ENCODE data around the gene SAMD3. TPM values are rescaled to one million over a fixed set of nuclear protein-coding genes. Genes with fewer than 3 reads are reported as not detected.
"Not testable (repeated sequence)": the region's sequence is repeated elsewhere in the genome, so short reads cannot be mapped to it uniquely, and the experiment has no call there.

Gene SAMD3
- total and polyA plus RNA-seq, 2 experiments from 2014 or later: 3.8 to 4.9 TPM

- no peak for TF ChIP-seq ZNF331 (CRISPR knock-in tag; IDR thresholded peaks at IDR 0.05; ENCODE audit: low read depth)
Measured at GRCh38 chr6:130176378-130176777, 46.4 kb downstream of the SAMD3 start (continued).

GRCh38 chr6:130173377-130174004 is 49.3 kb downstream of the SAMD3 start:
- ATAC-seq; H3K4me1 ChIP-seq (ENCODE audit: insufficient read depth); H3K27ac Mint-ChIP-seq; H3K9me2 ChIP-seq (ENCODE audit: insufficient read depth); H4K20me1 ChIP-seq (replicated peaks; ENCODE audit: insufficient read depth); H3K4me3 Mint-ChIP-seq; H3K79me2 ChIP-seq (replicated peaks; ENCODE audit: insufficient read depth); H3F3A ChIP-seq (replicated peaks; ENCODE audit: low read depth); DNase-seq (ENCODE audit: low spot score); H3K4me3 ChIP-seq; H2AFZ ChIP-seq; H3K4me1 Mint-ChIP-seq; H3K36me3 ChIP-seq (ENCODE audit: insufficient read depth); H3K27ac ChIP-seq (ENCODE audit: low read depth); H3K27me3 ChIP-seq (ENCODE audit: insufficient read depth); H3K27me3 Mint-ChIP-seq (ENCODE audit: insufficient read depth, low read depth, poor library complexity); H3K4me2 ChIP-seq: not testable (repeated sequence)
- Mint-ChIP-seq H3K9me3 (peaks cover 19% of the 10 kb centered on the region; the same call in 2 of the 3 replicates), H3K36me3 (ENCODE audit: low read depth) (peaks cover 21% of the 10 kb centered on the region)

GRCh38 chr6:130170160-130170559 is 52.6 kb downstream of the SAMD3 start:
- not testable (repeated sequence) for H2AFZ ChIP-seq; H3K4me1 Mint-ChIP-seq; H3K36me3 ChIP-seq (ENCODE audit: insufficient read depth); H3K27ac ChIP-seq (ENCODE audit: low read depth); H3K79me2 ChIP-seq (replicated peaks; ENCODE audit: insufficient read depth); H4K20me1 ChIP-seq (replicated peaks; ENCODE audit: insufficient read depth); H3K27me3 ChIP-seq (ENCODE audit: insufficient read depth); H3K27ac Mint-ChIP-seq; H3F3A ChIP-seq (replicated peaks; ENCODE audit: low read depth); ATAC-seq; H3K4me3 ChIP-seq; H3K4me3 Mint-ChIP-seq; DNase-seq (ENCODE audit: low spot score); H3K27me3 Mint-ChIP-seq (ENCODE audit: insufficient read depth, low read depth, poor library complexity); H3K4me2 ChIP-seq; H3K9me2 ChIP-seq (ENCODE audit: insufficient read depth); H3K4me1 ChIP-seq (ENCODE audit: insufficient read depth)
- H3K36me3 Mint-ChIP-seq (ENCODE audit: low read depth): peaks cover 21% of the 10 kb centered on the region
- peaks cover 19% of the 10 kb centered on the region; the same call in 2 of the 3 replicates for H3K9me3 Mint-ChIP-seq

GRCh38 chr6:130167655-130168054 is 55.1 kb downstream of the SAMD3 start:
- Histone ChIP-seq H3K27me3 (ENCODE audit: insufficient read depth) (no peaks in the 10 kb centered on the region), H2AFZ (no peak overlapping the region), H3K27ac (ENCODE audit: low read depth) (no peak overlapping the region), H3K36me3 (ENCODE audit: insufficient read depth) (no peaks in the 10 kb centered on the region; the same call in 1 of the 2 replicates), H3K79me2 (replicated peaks; ENCODE audit: insufficient read depth) (no peaks in the 10 kb centered on the region), H3K4me2 (no peak overlapping the region), H3K4me1 (ENCODE audit: insufficient read depth) (no peaks in the 10 kb centered on the region; the same call in 1 of the 2 replicates), H3K9me2 (ENCODE audit: insufficient read depth) (peaks cover 4% of the 10 kb centered on the region; the same call in 1 of the 2 replicates), H3F3A (replicated peaks; ENCODE audit: low read depth) (no peaks in the 10 kb centered on the region), H4K20me1 (replicated peaks; ENCODE audit: insufficient read depth) (no peaks in the 10 kb centered on the region), H3K4me3 (no peak overlapping the region)
- Mint-ChIP-seq H3K27ac (no peak overlapping the region), H3K4me3 (no peak overlapping the region), H3K9me3 (peaks cover 14% of the 10 kb centered on the region; the same call in 2 of the 3 replicates), H3K4me1 (0 out of 3 replicates have a peak, but pooled peaks cover 2% of the 10 kb centered on the region), H3K27me3 (ENCODE audit: insufficient read depth, low read depth, poor library complexity) (peaks cover 2% of the 10 kb centered on the region), H3K36me3 (ENCODE audit: low read depth) (peaks cover 13% of the 10 kb centered on the region)
- ATAC-seq: no peak
- no peak for DNase-seq (ENCODE audit: low spot score)
- TF ChIP-seq ZNF114 (CRISPR knock-in tag; IDR thresholded peaks at IDR 0.05) (no peak), ZNF331 (CRISPR knock-in tag; IDR thresholded peaks at IDR 0.05; ENCODE audit: low read depth) (no peak), EZH2phosphoT487 (IDR thresholded peaks at IDR 0.05; ENCODE audit: unreplicated experiment) (no peak), STAT1 (IDR thresholded peaks at IDR 0.05; ENCODE audit: unreplicated experiment) (no peak), JUNB (IDR thresholded peaks at IDR 0.05; ENCODE audit: unreplicated experiment) (no peak), CTCF (conservative IDR thresholded peaks at IDR 0.05; ENCODE audit: low read depth in 2 of 2) (no peak), ZNF462 (CRISPR knock-in tag; IDR thresholded peaks at IDR 0.05) (no peak)
